ENCODE results near the gene SLCO3A1.

Gene SLCO3A1

DNA sequence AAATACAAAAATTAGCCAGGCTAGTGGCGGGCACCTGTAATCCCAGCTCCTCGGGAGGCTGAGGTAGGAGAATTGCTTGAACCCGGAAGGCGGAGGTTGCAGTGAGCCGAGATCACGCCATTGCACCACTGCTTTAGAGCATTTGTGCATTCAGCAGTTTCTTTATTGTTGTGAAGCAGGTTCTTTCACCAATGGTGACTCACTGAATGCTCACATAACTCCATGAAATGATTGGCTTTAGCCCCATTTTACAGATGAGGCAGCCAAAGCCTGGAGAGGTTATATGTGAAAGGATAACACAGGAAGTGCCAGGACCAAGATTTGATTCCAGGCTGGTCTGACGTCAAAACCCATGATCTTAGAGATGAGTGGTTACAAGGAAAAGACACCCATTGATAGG, 195.2 kb downstream of the SLCO3A1 start:
- POLR2A ChIA-PET: no interaction called here

DNA sequence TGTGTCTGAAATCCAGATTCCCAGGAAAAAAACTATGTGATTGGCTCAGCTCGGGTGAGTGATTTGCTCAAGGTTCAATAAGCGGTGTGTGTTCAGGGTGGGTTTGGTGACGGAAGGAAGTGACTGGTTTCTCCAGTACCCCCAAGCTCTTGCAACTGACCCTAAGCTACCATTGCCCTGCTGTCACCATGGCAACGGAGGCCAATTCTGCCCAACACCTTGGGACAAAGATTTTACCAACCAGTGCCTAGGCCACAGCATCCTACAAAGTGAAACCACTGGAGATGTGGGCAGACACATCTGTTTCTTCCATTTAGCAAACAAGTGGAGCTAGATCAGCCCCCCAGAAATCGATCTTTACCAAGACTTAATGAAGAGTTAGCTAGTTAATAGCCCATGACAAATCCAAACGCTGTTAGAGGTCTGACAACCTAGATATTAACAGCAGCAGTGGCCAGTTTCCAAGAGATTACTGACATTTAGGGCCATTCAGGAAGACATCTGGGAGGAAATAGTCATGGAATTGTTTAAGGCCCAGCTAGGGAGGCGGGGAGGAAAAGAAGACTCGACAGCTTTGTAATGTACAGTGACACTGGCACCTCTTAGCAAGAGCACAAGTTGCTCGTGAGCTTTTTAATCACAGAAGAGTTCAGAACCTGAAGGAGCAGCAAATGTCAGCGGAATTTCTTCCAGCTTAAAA, 195.9 kb downstream of the SLCO3A1 start:
- TF ChIP-seq ZNF658 (tag by site-specific recombination; IDR thresholded peaks at IDR 0.05) (no peak), ZNF121 (tag by site-specific recombination; IDR thresholded peaks at IDR 0.05) (no peak), ZNF174 (tag by site-specific recombination; IDR thresholded peaks at IDR 0.05) (no peak), GLIS2 (tag by site-specific recombination; IDR thresholded peaks at IDR 0.05) (no peak), ZNF175 (tag by site-specific recombination; IDR thresholded peaks at IDR 0.05) (no peak), GLIS1 (tag by site-specific recombination; IDR thresholded peaks at IDR 0.05) (no peak), ZNF76 (tag by site-specific recombination; IDR thresholded peaks at IDR 0.05; ENCODE audit: borderline replicate concordance, low read depth) (no peak), ZNF837 (tag by site-specific recombination; IDR thresholded peaks at IDR 0.05) (no peak), TRIM28 (IDR thresholded peaks at IDR 0.05; ENCODE audit: borderline replicate concordance, low read length) (no peak)
- TF ChIP-seq, protein P1, sequence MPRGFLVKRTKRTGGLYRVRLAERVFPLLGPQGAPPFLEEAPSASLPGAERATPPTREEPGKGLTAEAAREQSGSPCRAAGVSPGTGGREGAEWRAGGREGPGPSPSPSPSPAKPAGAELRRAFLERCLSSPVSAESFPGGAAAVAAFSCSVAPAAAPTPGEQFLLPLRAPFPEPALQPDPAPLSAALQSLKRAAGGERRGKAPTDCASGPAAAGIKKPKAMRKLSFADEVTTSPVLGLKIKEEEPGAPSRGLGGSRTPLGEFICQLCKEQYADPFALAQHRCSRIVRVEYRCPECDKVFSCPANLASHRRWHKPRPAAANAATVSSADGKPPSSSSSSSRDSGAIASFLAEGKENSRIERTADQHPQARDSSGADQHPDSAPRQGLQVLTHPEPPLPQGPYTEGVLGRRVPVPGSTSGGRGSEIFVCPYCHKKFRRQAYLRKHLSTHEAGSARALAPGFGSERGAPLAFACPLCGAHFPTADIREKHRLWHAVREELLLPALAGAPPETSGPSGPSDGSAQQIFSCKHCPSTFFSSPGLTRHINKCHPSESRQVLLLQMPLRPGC (tag by site-specific recombination; IDR thresholded peaks at IDR 0.05): no peak
- TF ChIP-seq, protein P2, sequence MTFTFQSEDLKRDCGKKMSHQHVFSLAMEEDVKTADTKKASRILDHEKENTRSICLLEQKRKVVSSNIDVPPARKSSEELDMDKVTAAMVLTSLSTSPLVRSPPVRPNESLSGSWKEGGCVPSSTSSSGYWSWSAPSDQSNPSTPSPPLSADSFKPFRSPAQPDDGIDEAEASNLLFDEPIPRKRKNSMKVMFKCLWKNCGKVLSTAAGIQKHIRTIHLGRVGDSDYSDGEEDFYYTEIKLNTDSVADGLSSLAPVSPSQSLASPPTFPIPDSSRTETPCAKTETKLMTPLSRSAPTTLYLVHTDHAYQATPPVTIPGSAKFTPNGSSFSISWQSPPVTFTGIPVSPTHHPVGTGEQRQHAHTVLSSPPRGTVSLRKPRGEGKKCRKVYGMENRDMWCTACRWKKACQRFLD (tag by site-specific recombination; IDR thresholded peaks at IDR 0.05): no peak
- TF ChIP-seq, protein P3, sequence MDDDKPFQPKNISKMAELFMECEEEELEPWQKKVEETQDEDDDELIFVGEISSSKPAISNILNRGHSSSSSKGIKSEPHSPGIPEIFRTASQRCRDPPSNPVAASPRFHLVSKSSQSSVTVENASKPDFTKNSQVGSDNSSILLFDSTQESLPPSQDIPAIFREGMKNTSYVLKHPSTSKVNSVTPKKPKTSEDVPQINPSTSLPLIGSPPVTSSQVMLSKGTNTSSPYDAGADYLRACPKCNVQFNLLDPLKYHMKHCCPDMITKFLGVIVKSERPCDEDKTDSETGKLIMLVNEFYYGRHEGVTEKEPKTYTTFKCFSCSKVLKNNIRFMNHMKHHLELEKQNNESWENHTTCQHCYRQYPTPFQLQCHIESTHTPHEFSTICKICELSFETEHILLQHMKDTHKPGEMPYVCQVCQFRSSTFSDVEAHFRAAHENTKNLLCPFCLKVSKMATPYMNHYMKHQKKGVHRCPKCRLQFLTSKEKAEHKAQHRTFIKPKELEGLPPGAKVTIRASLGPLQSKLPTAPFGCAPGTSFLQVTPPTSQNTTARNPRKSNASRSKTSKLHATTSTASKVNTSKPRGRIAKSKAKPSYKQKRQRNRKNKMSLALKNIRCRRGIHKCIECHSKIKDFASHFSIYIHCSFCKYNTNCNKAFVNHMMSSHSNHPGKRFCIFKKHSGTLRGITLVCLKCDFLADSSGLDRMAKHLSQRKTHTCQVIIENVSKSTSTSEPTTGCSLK (tag by site-specific recombination; IDR thresholded peaks at IDR 0.05): no peak
- TF ChIP-seq, protein P4, sequence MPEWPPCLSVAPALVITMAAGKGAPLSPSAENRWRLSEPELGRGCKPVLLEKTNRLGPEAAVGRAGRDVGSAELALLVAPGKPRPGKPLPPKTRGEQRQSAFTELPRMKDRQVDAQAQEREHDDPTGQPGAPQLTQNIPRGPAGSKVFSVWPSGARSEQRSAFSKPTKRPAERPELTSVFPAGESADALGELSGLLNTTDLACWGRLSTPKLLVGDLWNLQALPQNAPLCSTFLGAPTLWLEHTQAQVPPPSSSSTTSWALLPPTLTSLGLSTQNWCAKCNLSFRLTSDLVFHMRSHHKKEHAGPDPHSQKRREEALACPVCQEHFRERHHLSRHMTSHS (tag by site-specific recombination; IDR thresholded peaks at IDR 0.05): no peak
- TF ChIP-seq, protein P5, sequence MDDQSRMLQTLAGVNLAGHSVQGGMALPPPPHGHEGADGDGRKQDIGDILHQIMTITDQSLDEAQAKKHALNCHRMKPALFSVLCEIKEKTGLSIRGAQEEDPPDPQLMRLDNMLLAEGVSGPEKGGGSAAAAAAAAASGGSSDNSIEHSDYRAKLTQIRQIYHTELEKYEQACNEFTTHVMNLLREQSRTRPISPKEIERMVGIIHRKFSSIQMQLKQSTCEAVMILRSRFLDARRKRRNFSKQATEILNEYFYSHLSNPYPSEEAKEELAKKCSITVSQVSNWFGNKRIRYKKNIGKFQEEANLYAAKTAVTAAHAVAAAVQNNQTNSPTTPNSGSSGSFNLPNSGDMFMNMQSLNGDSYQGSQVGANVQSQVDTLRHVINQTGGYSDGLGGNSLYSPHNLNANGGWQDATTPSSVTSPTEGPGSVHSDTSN (CRISPR knock-in tag; IDR thresholded peaks at IDR 0.05): no peak
- Histone ChIP-seq H3K27ac (ENCODE audit: extremely low read depth, low read depth, low read length) (no peak overlapping the region), H3K4me1 (ENCODE audit: control insufficient read depth, insufficient read depth, low read length) (no peaks in the 10 kb centered on the region), H3K9me3 (ENCODE audit: control insufficient read depth, insufficient read depth, low read depth, low read length) (no peaks in the 10 kb centered on the region), H3K4me3 (ENCODE audit: low read depth, low read length) (no peak overlapping the region), H3K36me3 (ENCODE audit: control insufficient read depth in 2 of 2, insufficient read depth in 1 of 2, low read length in 2 of 2) (no peaks in the 10 kb centered on the region)
- CTCF ChIA-PET: interaction anchor here (0.9 to 1.0 kb wide), 2 partner anchors 13 to 747 kb away, joined by 3 to 4 read pairs; no protein-coding TSS in a partner anchor
- POLR2A ChIA-PET: no interaction called here

More for the DNA sequence above, 195.2 kb downstream of the SLCO3A1 start:
- Histone ChIP-seq H3K36me3 (ENCODE audit: control insufficient read depth in 2 of 2, insufficient read depth in 1 of 2, low read length in 2 of 2) (no peaks in the 10 kb centered on the region), H3K4me1 (ENCODE audit: control insufficient read depth, insufficient read depth, low read length) (no peaks in the 10 kb centered on the region), H3K4me3 (ENCODE audit: low read depth, low read length) (no peak overlapping the region), H3K27ac (ENCODE audit: extremely low read depth, low read depth, low read length) (no peak overlapping the region), H3K9me3 (ENCODE audit: control insufficient read depth, insufficient read depth, low read depth, low read length) (no peaks in the 10 kb centered on the region)
- TF ChIP-seq ZBTB21 (tag by site-specific recombination; IDR thresholded peaks at IDR 0.05) (no peak), KLF8 (tag by site-specific recombination; IDR thresholded peaks at IDR 0.05) (no peak), ZNF302 (tag by site-specific recombination; IDR thresholded peaks at IDR 0.05; ENCODE audit: low read depth) (no peak), ZBTB17 (tag by site-specific recombination; IDR thresholded peaks at IDR 0.05) (no peak), EGR2 (tag by site-specific recombination; IDR thresholded peaks at IDR 0.05; ENCODE audit: low read depth) (no peak), ZNF416 (tag by site-specific recombination; IDR thresholded peaks at IDR 0.05) (no peak), ZNF521 (tag by site-specific recombination; IDR thresholded peaks at IDR 0.05) (no peak)
- TF ChIP-seq, protein P6, sequence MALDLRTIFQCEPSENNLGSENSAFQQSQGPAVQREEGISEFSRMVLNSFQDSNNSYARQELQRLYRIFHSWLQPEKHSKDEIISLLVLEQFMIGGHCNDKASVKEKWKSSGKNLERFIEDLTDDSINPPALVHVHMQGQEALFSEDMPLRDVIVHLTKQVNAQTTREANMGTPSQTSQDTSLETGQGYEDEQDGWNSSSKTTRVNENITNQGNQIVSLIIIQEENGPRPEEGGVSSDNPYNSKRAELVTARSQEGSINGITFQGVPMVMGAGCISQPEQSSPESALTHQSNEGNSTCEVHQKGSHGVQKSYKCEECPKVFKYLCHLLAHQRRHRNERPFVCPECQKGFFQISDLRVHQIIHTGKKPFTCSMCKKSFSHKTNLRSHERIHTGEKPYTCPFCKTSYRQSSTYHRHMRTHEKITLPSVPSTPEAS (tag by site-specific recombination; IDR thresholded peaks at IDR 0.05): no peak
- CTCF ChIA-PET: no interaction called here
